Thymus (tissue), 11 donors: ENCODE measurements around the gene SPATA13. TPM values are rescaled to one million over a fixed set of nuclear protein-coding genes. Genes with fewer than 3 reads are reported as not detected.

Experiments used
- DNase-seq, 9 donors: peaks; one replicate each; pipeline ENCODE4 v3.0.0-alpha.2; 2013; ENCODE audit warnings: low spot score in 9 of 9, low read depth in 6 of 9, missing footprints in 1 of 9
- H3K27ac ChIP-seq, 2 donors: one replicate each; pipeline ENCODE4 v1.5.1; 2013; ENCODE audit warnings: control low read depth in 1 of 2, low read depth in 1 of 2, low read length in 1 of 2, mild to moderate bottlenecking in 1 of 2, moderate library complexity in 1 of 2
- H3K27me3 ChIP-seq, 2 donors: one replicate each; pipeline ENCODE4 v1.5.1; 2013; ENCODE audit warnings: low read length in 1 of 2; ENCODE audit not compliant: control insufficient read depth in 2 of 2, insufficient read depth in 1 of 2
- H3K36me3 ChIP-seq, 2 donors: one replicate each; pipeline ENCODE4 v1.5.1; 2013; ENCODE audit warnings: low read length in 1 of 2, mild to moderate bottlenecking in 1 of 2, moderate library complexity in 1 of 2; ENCODE audit not compliant: control insufficient read depth in 2 of 2, insufficient read depth in 2 of 2
- H3K4me1 ChIP-seq, 2 donors: one replicate each; pipeline ENCODE4 v1.5.1; 2013; ENCODE audit warnings: low read length in 2 of 2; ENCODE audit not compliant: control insufficient read depth in 2 of 2, insufficient read depth in 2 of 2
- H3K4me3 ChIP-seq, 2 donors: one replicate each; pipeline ENCODE4 v1.5.1; 2013; ENCODE audit warnings: low read length in 2 of 2, control low read depth in 1 of 2, mild to moderate bottlenecking in 1 of 2
- H3K9me3 ChIP-seq, 2 donors: one replicate each; pipeline ENCODE4 v1.5.1; 2013; ENCODE audit warnings: low read length in 1 of 2, mild to moderate bottlenecking in 1 of 2; ENCODE audit not compliant: control insufficient read depth in 2 of 2, insufficient read depth in 1 of 2
- WGBS: extraction: QIAGEN DNeasy Blood & Tissue Kit; methylation state at CpG from one replicate; pipeline ENCODE4 v1.1.7; 2013; 5-methylcytosine and 5-hydroxymethylcytosine counted together
- polyA plus RNA-seq: library from polyadenylated mRNA; stranded (reverse); fragments of 200-250 nt; gene quantifications from one replicate; pipeline ENCODE4 v1.2.3, GENCODE V29; 2013
- total RNA-seq: library from RNA; stranded (reverse); fragments of 120-200 nt; gene quantifications from one replicate; pipeline ENCODE4 v1.2.4, GENCODE V29; 2013
- donor health status: healthy.

The SPATA13 gene
- total and polyA plus RNA-seq, 2 donors, result 17.0 to 18.7 TPM

DNA sequence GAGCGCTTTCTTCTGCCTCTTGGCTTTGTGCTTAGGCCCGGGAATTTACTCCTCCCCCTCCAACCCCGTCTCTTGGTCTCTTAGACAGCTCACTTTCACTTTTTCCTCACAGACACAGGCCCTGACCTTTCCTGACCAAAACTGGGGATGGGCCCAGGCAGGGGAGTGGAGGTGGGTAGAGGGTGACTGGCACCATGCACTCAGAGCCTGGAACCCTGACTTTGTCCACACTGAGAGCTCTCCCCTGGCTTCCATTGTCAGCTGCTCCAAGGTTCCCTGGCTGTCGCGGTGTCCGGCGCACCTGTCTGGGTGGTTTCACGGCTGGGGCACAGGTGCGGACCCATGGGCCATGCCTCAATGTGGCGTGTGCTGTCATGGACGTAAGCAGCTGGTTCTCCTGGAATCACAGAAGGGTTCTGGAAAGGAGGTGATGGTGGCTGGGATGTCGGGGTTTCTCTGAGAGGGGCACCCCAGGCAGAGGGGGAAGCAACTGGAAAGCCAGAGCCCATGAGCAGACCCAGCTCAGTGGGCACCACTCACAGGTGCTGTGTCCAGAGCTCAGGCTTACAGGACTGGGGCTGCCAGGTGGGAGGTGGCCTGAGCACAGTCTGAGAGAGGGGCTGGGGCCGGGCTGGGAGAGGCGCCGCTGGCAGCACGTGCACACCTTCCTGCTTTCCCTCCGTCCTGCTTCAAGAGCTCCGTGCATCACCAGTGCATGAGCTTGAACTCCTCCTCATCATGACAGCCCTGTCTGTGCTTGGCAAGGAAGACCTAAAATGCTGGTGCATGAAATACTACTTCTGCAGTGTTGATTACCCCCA, 120.9 kb downstream of the SPATA13 start:
- no peaks in the 10 kb centered on the region for H3K9me3 ChIP-seq
- H3K27me3 ChIP-seq, result no peaks in the 10 kb centered on the region
- 96% methylated on average over 18 of the region's 18 CpGs for WGBS
- H3K4me3 ChIP-seq, result no peak overlapping the region
- no peak overlapping the region for H3K27ac ChIP-seq
- peaks cover under 1 to 4% of the 10 kb centered on the region in 2 donors for H3K4me1 ChIP-seq
- H3K36me3 ChIP-seq, result peaks cover 25 to 31% of the 10 kb centered on the region in 2 donors
- DNase-seq, result no peak

DNA sequence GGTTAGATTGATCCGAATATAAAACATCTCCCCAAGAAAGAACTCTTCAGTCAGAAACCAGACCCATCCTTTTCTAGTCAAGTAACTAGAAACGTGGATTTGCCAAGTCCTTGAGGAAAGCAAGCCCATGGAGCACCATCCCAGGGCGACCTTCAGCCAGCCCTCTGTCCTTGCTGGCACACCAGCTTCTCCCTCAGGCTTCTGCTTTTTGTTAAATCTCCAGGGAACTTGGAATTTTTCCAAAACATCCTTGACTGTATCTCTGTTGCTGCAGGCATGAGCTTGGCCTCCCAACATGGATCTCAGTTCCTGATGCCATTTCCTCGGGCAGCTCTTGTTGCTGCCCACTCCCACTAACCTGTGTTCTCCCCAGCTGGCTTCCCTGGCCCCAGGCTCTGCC, 121.7 kb downstream of the SPATA13 start:
- Histone ChIP-seq H3K36me3 (peaks cover 34 to 40% of the 10 kb centered on the region in 2 donors), H3K27ac (no peak overlapping the region), H3K4me1 (no peaks in the 10 kb centered on the region), H3K9me3 (no peaks in the 10 kb centered on the region), H3K27me3 (no peaks in the 10 kb centered on the region), H3K4me3 (no peak overlapping the region)
- WGBS, result 94% methylated on average over 4 of the region's 4 CpGs
- no peak for DNase-seq

DNA sequence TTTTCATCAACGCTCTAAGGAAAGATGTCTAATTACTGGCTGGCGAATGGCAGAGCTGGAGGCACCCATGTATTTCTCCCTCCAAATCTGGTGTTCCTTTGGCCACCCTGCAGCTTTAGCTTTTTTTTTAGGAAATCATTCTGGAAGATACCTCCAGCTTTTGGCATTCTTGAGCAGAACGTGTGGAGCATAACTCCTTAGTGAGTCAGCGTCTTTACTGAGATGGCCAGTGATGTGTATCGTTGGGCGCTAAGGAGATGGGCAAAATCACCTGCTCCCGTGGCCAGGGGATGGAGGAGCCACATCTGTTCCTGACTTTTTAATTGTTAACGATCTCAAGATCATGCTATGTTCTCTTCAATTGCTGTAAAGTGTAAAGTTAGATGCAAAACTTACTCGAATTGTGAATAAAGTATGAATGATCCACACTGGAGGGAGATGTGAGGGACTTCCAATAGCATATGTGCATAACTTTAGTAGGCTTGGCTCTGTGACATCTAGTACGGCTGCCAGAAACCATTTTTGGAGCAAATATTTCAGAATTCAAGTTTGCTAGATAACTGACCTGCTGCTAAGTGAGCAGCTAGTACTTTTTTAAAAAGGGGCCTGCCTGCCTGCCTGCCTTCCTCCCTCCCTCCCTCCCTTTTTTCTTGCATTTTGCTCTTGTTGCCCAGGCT, 124.5 kb downstream of the SPATA13 start:
- 96% methylated on average over 10 of the region's 10 CpGs for WGBS
- no peak for DNase-seq
- no peak overlapping the region for H3K4me3 ChIP-seq
- H3K36me3 ChIP-seq, result peaks cover 52 to 54% of the 10 kb centered on the region in 2 donors
- H3K9me3 ChIP-seq, result no peaks in the 10 kb centered on the region
- H3K4me1 ChIP-seq, result no peaks in the 10 kb centered on the region
- no peak overlapping the region for H3K27ac ChIP-seq
- no peaks in the 10 kb centered on the region for H3K27me3 ChIP-seq

DNA sequence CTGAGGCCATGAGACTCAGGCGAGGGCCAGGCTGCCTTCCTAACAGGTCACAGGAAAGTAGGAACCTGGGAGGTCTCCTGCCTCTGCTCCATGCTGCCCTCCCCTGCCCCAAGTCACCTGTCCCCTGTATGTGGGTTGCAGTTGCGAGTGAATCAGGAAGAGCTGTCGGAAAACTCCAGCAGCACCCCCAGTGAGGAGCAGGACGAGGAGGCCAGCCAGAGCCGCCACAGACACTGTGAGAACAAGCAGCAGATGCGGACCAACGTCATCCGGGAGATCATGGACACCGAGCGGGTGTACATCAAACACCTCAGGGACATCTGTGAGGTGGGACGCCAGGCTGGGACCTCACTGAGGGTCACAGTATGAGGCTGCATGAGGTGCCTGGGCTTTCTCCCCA, 126.1 kb downstream of the SPATA13 start:
- Histone ChIP-seq H3K4me3 (no peak overlapping the region), H3K4me1 (no peaks in the 10 kb centered on the region), H3K27me3 (no peaks in the 10 kb centered on the region), H3K36me3 (peaks cover 61 to 68% of the 10 kb centered on the region in 2 donors), H3K27ac (no peak overlapping the region), H3K9me3 (no peaks in the 10 kb centered on the region)
- no peak for DNase-seq
- 98% methylated on average over 11 of the region's 11 CpGs for WGBS

DNA sequence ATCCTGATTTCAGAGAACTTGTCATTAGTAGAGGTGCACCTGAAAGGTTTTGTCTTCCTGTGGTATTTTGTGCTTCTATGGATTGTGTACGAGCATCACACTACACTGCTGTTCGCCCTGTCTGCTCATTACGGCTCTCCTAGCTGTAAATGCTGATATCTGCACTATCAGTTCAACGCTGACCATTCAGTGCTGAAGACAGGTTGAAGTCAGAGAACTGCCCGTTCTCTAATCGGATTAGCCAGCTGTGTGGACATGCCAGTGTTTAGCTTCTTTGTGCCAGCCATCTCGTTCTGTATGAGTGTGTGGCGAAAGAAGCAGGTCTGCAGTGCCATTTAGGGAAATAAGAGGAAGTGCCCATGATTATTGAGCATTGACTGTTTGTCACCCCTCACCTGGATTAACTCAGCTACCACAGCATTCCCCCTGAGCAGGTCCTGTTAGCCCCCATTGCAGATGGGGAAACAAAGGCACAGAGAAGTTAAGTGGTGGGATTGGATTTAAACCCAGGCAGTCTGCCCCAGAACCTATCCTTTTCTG, 127.3 kb downstream of the SPATA13 start:
- DNase-seq, result no peak
- Histone ChIP-seq H3K4me1 (no peaks in the 10 kb centered on the region), H3K27ac (no peak overlapping the region), H3K4me3 (no peak overlapping the region), H3K36me3 (peaks cover 63 to 71% of the 10 kb centered on the region in 2 donors), H3K27me3 (no peaks in the 10 kb centered on the region), H3K9me3 (no peaks in the 10 kb centered on the region)
- WGBS, result 99% methylated on average over 8 of the region's 8 CpGs

DNA sequence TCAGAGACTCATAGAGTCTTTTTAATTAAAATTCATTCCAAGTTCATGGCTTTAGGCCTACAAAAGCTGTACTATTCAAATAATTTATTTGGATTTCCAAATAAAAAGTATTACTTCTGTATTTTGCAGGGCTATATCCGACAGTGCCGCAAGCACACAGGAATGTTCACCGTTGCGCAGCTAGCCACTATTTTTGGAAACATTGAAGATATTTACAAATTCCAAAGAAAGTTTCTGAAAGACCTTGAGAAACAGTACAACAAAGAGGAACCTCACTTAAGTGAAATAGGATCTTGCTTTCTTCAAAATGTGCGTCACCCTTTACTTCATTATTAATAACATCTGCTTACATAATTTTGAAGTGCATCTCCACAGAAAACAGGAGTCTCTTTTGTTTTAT, 128.3 kb downstream of the SPATA13 start:
- no peaks in the 10 kb centered on the region for H3K4me1 ChIP-seq
- H3K9me3 ChIP-seq, result no peaks in the 10 kb centered on the region
- no peak overlapping the region for H3K4me3 ChIP-seq
- WGBS, result 97% methylated on average over 5 of the region's 5 CpGs
- no peaks in the 10 kb centered on the region for H3K27me3 ChIP-seq
- H3K27ac ChIP-seq, result no peak overlapping the region
- no peak for DNase-seq
- peaks cover 67 to 76% of the 10 kb centered on the region in 2 donors for H3K36me3 ChIP-seq

DNA sequence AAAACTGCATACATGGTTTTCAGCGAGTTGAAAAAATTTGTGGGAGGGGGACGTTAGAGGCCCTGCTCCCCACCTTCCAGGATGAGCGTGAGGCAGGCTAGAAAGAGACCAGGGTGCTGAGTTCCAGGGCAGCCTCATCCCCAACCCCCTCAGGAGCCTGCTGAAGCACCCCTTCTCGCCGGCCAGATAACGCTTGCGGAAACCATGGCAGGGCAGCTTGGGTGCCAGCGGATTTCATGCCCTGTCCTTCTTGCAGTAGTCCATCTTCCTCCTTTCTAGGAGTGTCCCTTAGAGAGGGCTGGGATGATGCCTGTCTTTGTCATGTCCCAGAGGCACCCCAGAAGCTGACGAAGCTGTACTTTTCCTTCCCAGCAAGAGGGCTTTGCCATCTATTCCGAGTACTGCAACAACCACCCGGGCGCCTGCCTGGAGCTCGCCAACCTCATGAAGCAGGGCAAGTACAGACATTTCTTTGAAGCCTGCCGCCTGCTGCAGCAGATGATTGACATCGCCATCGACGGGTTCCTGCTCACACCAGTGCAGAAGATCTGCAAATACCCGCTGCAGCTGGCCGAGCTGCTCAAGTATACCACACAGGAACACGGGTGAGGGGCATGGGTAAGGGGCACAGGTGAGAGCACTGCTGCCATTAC, 129.9 kb downstream of the SPATA13 start:
- H3K27me3 ChIP-seq, result no peaks in the 10 kb centered on the region
- H3K4me3 ChIP-seq, result no peak overlapping the region
- H3K9me3 ChIP-seq, result no peaks in the 10 kb centered on the region
- H3K36me3 ChIP-seq, result peaks cover 57 to 84% of the 10 kb centered on the region in 2 donors
- H3K4me1 ChIP-seq, result no peaks in the 10 kb centered on the region
- DNase-seq, result no peak
- WGBS, result 96% methylated on average over 20 of the region's 20 CpGs
- H3K27ac ChIP-seq, result no peak overlapping the region

DNA sequence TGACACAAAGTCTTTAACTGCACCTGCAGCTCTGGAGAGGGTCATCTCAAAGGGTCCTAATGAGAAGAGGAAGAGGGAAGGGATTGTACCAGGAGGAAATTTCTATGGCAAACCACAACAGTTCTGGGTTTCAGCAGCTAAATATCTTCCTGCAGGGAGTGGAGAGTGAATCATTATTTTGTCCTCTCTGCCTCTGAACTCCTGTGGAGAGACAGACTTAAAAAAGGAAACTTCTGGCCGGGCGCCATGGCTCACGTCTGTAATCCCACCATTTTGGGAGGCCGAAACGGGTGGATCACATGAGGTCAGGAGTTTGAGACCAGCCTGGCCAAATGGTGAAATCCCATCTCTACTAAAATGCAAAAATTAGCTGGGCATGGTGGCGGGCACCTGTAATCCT, 132.0 kb downstream of the SPATA13 start:
- H3K36me3 ChIP-seq, result peaks cover 50 to 83% of the 10 kb centered on the region in 2 donors

DNA sequence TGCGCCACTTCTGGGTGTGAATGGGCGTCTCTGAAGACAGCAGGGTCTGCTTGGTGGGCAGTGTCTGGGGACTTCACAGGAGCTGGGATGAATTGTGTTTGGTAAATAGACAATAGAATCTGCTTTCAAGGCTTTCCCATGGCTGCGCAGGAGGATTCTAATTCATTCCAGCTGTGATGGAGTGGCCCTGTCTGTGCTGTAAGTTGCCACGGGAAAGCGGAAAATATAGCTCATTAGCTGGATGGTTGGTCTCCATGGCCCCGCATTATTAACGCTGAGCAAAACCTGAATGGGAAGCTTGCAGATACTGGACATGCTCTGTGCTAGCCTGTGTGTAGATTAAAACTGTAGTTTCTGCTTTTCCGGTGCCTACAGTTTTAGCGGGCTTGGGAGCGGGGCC, 133.2 kb downstream of the SPATA13 start:
- DNase-seq, result no peak

More for the DNA sequence above, 132.0 kb downstream of the SPATA13 start:
- H3K27me3 ChIP-seq, result no peaks in the 10 kb centered on the region
- no peaks in the 10 kb centered on the region for H3K4me1 ChIP-seq
- 97% methylated on average over 6 of the region's 6 CpGs for WGBS
- H3K9me3 ChIP-seq, result no peaks in the 10 kb centered on the region
- DNase-seq, result no peak
- H3K27ac ChIP-seq, result no peak overlapping the region
- no peak overlapping the region for H3K4me3 ChIP-seq

More for the DNA sequence above, 133.2 kb downstream of the SPATA13 start:
- 99% methylated on average over 10 of the region's 10 CpGs for WGBS
- H3K9me3 ChIP-seq, result no peaks in the 10 kb centered on the region
- H3K36me3 ChIP-seq, result peaks cover 60 to 83% of the 10 kb centered on the region in 2 donors
- H3K27ac ChIP-seq, result no peak overlapping the region
- no peaks in the 10 kb centered on the region for H3K4me1 ChIP-seq
- H3K27me3 ChIP-seq, result no peaks in the 10 kb centered on the region
- H3K4me3 ChIP-seq, result no peak overlapping the region
